Brain pericyte (primary cell): Measurements from ENCODE around the gene QSOX2.

Experiments used
- DNase-seq: peaks from one replicate; pipeline ENCODE4 v3.0.0-alpha.2; 2012; ENCODE audit warnings: low read depth, low spot score

Gene QSOX2

DNA sequence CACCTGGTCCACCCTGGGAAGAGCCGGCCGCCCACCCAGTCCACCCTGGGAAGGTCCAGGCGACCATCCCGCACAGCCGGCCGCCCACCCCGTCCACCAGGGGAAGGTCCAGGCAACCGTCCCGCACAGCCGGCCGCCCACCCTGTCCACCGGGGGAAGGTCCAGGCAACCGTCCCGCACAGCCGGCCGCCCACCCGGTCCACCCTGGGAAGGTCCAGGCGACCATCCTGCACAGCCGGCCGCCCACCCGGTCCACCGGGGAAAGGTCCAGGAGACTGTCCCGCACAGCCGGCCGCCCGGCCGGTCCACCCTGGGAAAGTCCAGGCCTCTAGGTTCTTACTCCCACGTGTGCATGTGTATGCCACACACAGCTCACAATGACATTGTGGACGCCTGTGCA lies 6.7 kb upstream of the QSOX2 start:
- no peak for DNase-seq

DNA sequence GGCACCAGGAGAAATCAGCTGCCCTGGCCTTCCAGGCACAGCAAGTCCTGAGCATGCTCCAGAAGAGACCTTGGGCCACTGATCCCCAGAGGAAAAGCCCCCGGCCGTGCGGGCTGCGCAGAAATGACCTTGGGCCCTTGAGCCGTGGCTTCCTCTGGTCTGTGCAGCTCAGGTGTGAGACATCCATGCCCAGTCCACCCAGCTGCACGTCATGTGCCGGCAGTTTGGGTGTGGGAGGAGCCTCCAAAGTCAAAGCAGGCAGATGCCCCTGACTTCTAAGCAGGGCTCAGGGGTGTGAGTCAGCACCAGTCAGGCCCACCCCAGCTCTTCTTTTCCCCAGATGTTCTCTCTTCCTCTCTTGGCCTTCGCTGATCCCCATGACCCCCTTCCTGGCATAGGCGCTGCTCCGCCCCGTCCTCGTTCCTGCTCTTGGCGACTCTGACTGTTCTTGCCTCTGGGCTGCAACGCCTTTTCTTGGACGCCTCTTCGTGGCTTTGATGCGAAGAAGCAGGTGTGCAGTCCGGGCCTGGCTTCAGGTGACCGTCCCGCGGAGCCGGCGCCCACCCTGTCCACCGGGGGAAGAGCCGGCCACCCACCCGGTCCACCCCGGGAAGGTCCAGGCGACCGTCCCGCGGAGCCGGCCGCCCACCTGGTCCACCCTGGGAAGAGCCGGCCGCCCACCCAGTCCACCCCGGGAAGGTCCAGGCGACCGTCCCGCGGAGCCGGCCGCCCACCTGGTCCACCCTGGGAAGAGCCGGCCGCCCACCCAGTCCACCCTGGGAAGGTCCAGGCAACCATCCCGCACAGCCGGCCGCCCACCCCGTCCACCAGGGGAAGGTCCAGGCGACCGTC lies 5.9 kb upstream of the QSOX2 start:
- no peak for DNase-seq

DNA sequence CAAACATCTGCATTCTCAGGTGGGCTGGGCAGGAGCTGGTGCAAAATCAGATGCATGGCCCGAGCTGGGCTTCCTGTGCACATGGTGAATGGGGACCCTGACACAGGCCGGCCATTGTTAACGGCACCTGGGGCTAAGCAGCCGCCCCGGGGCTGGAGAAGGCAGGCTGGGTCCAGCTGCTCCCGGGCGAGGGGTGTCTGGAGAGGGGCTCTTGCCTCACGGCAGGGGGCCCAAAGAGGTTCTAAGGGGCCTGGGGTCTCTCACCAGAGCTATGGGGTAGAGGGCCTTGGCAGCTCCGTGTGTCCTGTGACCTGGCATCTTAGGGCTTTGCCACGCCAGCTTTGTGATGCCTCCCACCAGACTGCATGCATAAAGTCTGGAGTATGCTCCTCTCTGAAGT lies 5.1 kb upstream of the QSOX2 start:
- no peak for DNase-seq

DNA sequence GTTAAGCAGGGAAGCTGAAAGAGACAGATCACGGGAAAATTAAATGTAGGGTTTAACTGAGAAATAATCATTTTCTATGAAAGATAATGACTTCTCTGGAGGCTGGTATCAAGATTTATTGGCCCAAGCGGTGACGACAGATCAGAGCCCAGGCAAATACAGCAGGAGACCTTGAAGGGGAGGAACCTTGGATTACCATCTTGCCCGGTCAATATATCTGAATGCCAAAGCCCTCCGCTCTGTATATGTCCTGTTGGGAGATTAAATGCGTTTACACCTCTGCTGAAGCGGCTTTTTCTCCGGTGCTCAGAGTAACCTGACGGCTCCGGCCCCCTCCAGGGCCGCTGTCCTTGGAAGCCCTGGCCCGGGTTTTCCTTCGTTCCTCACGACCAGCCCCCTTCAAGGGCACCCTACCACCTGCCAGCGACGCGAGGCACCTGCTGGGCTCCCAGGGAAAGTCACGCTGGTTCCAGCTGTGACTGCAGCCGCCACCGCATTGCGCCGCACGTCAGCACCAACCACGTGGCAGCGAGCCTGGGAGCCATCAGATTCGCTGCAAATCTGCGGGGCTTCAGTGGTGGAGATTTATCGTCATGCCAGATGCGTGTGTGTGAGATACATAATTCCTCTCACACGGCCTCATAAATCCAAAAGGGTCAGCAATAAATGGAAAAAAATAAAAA lies 4.4 kb upstream of the QSOX2 start:
- no peak for DNase-seq

DNA sequence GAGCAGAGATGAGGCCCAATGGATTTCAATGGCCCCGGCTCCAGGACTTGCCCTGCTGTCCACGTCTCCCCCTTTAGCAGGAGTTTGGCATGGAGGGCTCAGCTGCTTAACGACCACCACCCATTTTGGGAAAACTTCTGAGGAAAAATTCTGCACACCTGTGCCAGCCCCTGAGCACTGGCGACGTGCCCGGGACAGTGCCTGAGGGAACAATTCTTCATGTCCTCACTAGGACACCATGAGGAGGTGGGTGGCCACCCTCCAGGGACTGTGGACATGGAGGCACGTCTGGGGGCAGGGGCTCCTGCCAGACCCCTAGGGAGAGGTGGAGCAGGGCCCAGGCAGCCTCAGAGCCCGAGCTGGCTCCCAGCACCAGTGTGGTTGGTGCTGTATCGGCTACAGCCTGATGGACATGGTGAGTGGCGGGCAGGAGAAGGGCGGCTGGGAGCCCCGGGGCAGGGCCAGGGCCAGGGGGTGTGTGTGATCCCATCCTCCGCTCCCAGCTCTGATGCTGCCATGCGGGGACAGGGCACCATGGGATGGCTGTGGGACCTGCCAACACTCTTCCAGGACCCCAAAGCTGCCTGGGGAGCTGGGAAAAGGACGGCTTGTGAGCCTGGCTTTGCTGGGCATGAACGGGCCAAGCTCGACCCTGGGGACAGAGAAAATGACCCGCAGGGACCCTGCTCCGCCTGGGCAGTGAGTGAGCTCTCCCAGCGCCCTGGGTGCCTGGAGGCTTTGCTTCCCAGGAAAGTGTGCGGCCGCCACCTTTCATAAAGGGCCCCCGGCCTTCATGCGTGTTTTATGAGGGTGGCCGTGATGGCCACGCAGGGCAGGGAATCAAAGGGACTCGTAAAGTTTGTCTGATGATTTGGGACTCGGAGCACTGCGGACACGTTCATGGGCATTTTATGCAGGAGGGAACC lies 3.6 kb upstream of the QSOX2 start:
- DNase-seq, result no peak

DNA sequence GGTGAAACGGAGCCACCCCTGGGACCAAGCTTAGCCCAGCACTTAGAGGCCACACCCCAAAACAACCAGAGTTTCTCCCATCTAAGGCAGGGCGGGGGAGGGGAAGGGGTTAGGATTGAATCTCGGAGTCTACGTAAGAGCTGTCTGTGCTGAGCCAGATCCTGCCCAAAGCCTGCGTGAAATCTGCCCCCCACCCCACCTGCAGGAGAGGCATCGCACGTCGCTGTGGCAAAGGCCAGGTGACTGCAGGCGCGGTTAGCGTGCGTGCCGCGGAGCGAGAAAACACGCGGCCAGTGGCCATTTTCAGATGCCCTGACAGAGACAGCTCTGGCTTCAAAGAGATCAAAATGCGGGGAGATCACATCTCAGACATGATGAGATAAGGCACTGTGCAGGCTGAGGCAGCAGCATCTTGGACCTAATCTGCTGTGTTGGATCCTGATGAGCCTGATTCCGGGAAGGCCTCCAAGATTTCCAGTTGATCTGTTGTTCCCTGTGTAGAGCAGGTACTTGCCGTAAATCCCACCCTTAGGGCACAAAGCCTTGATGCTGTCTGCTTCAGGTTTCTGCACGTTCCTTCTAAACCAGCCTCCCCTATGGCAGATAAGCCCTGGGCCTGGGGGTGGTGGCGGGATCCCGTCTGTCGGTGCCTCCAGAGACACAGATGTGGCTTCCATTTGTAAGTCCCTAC lies 2.5 kb upstream of the QSOX2 start:
- DNase-seq, result no peak

DNA sequence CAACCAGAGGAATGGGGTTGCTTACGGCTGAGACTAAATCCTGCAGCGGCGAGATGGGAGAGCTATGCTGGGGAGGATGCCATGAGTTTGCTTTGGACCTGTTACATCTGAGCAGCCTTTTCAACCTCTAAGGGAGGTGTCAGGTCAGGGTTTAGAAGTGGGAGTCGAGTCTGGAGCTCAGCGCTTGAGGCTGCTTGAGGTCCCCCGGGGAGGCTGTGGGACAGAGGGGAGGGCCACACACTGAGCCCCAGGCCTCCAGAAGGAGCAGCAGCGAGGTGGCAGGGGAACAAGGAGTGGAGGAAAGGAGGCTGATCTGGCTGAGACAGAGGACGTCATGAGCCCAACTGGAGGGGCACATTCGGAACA lies 1.9 kb upstream of the QSOX2 start:
- no peak for DNase-seq

DNA sequence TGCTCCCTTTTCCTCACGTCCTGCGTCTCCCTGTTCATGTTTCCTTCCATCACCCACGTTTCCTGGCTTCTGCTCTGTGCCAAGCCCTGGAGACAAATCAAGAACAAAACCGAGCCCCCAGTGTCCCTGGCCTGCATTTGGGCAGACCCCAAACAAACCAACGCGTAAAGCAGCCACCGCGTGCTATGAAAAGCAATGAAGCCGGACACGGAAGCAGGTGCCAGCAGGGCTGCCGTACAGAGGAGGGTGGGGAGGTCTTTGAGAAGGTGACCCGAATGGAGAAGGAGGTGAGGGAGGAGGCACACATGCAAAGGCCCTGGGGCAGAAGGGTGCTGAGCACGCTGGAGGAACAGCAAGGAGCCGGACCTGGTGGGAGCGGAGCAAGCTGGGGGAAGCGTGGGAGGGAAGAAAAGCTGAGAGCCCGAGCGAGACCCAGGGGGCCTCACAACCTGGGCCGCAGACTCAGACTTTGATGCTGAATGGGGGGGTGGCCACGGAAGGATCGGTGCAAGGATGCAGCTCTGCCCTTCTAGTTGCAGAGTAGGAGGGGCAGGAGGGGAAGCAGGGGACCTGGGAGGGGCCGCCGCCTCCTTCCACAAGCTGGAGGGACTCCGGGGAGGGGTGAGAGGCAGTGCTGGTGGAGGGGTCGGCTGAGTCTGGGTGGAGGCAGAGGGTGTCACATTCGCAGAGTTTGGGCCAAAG lies 1.4 kb upstream of the QSOX2 start:
- no peak for DNase-seq

DNA sequence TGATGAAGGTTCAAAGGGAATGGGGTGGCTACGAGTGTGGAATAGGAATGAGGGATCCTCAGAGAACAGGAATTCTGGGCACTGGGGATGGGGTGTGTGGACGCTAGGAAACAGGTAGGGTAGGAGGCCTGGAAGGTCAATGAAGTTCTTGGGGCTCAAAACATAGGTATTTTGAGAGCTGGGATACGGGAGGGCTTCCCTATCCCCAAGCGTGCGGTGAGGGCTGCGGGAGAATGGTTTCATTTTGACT lies 718 bp downstream of the QSOX2 start:
- DNase-seq, result no peak

DNA sequence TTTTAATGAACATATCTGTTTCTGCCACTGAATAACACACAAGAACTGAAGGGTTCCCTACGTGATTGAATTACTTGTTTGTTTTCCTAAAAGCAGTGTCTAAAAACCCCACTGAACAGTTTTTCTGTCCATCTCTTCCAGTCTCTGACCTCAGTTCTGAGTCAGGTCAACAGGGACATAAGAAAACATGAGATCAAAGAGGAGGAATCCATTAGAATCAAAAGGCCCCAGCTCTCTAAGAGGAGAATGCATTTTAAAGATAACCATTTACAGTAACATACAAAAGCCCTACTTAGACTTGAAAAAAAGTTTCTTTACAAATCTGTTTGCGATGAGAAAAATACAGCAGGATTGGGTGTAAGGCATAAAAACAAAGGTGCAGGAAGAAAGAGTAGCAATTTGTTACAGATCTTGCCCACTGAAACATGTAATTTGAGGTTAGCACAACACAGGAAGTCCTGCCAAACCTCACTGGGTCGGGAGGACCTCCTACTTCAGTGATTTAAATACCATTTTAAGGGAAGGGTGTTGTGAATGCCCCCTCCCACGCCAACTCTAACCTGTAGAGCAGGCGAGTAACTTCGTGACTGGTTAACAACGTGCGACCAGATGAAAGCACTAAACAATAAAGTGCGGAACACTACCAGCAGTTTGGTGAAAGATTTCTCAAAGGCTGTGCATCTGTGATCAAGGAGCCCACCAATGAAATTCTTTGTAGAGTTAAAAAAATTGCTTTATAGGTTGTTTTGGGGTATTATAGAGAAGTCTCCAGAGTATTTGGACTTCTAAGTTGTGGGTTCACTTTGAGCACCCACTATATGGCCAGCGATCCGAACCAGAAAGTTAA lies 1.3 kb downstream of the QSOX2 start:
- DNase-seq, result no peak

DNA sequence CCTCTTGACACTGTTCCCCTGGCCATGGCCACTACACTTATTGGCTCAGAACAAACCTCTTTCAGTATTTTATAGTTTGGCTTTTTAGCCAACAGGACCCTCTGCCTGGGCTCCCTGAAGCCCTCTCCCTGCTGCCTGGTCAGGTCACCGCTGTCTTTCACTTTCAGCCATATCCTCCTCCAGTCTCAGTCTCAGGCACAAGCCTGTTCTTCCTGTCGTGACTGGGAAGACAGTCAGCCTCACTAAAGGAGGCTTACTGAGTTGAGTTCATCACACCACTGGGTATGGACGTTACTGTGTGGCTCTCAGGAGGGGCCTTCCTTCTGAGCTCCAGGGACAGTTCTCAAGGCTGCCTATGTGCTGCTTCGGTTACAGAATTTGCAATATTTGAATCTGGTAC lies 2.0 kb downstream of the QSOX2 start:
- DNase-seq, result no peak

DNA sequence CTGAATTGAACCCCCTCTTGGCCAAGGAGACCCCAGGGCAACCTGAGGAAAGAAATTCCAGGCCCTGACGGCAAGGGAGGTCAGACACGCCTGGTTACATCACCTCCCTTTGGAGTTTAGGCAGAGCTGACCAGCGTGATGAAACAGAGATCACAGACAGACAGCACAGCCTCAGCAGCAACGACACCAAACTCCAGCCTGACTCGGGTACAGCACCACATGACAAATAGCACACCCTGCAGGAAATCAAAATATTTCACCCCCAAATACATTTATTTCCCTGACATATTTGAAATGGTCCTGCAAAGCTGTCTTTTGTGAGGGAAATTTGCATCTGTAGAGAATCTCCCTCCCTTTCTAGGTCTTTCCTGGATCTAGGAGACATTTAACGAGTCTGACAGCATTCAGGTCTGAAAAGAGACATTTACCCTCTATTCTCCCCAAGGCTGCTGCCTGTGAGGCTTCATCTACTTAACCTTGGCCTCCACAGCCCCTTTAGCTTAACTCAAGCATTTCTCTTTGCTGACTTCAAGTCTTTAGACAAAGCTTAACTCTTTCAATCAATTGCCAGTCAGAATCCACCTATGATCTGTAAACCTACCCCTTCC lies 2.6 kb downstream of the QSOX2 start:
- no peak for DNase-seq

DNA sequence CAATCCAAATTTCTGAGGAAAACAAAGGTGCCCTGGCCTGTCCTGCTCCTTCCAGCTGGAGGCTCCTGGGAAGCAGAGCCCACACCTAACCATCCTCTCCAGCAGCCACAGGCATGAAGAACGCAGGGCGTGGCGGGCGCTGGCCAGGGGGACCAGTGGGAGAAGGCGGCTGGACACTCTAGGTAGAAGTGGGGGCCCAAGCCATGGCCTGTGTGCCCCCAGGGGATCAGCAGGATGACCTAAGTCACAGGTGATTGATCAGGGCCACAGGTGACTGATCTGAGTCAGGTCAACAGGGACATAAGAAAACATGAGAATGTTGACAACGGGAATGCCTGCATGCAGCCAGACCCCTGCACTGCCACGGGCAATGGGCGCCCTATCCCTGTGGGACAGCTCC lies 3.4 kb downstream of the QSOX2 start:
- no peak for DNase-seq

DNA sequence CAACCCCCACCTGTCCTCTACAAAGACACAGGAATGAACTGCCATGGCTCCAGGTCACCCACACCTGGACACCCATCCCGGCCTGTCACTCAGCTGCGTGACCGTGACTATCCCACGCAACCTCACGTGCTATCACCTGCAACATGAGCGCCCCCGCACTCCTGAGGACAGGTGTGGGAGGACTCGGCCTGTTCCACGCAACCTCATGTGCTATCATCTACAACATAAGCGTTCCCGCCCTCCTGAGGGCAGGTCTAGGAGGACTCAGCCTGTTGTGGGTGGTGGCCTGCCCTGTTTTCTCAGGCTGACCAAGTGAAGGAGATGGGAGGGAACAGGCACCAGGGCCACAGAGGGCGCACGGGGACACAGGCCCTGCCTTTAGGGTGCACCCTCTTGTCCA lies 4.1 kb downstream of the QSOX2 start:
- no peak for DNase-seq

DNA sequence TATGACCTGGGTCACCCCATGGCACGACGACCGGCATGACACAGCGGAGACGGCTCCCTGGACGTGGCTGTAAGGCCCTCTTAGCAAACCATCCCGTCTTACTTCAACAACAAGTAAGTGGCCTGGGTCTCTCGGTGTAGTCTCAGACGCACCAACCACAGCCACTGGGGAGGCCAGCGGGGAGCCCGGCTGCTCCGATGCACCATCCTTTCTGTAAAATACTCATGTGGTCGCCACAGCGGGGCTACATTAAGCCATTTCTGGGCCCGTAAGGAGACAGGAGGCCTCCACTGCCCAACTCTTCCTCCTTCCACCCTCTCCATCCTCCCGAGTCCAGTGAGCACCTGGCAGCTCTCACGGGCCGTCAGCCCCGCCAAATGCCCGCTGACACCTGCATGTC lies 4.7 kb downstream of the QSOX2 start:
- no peak for DNase-seq

DNA sequence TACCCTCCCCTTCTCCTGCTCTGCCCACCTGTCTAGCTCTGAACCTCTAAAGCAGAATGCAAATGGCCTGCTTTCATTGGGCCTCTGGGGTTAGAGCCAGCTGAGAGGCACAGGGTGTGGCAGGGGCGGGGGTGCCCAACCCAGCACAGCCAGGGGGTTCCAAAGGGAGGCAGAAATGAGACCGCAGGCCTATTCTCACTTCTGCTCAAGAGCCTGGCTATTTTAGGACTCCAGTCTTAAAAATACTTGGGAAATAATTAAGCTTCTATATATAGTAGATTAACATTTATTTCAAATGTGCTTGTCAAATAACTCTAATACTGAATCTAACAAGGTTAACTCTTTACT lies 5.7 kb downstream of the QSOX2 start:
- no peak for DNase-seq

DNA sequence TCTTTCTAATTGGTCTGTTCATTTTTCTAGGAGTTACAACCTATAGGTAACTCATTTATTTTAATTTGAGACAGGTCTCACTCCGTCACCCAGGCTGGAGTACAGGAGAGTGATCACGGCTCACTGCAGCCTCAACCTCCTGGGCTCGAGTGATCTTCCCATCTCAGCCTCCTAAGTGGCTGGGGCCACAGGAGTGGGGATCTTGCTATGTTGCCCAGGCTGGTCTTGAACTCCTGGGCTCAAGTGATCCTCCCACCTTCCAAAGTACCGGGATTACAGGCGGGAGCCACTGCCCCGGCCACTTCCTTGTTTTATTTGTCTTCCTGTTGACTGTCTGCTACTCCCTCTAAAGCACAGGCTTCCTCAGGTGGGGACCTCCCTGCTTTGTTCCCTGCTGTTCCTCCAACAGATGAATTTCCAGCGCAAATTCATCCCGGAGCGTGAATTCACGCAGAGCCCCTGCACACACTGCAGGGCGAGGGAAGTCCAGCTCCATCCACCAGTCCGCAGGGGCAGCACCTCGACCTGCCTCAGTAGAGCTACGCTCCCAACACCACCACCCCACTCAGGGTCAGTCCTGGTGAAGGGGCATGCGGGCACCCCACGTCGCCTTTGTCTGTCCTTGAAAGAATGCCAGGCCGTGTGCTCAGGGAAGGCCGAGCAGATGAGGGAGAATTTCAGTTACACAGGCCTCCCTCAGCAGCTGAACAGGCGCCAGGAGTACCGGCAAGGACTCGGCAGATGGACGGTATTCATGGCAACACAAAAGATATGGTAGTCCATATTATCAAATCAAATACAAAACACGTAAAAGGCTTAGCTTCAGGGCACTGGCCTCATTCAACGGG lies 6.3 kb downstream of the QSOX2 start:
- no peak for DNase-seq

DNA sequence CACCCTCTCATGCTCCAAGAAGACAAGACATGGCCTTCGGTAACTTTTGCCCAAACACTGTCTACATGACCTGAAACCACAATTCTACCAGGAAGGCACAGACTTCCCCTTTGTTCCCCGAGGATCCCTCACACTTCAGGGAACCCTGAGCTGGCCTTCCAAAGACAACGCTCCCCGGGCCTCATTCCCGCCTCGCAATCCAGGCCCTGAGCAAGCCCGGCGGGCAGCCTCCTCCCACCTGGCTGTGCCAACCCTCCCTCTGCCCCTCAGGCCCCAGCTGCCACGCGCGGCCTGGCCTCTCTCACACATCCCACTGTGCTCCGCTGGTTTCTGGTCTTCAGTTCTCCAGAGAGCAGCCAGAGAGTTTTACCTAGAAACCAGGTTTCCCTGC lies 7.3 kb downstream of the QSOX2 start:
- DNase-seq, result no peak
